Thyroid gland (tissue), 4 donors: Measurements from ENCODE around the gene NLRP11.

ENCODE experiments used
- POLR2A ChIP-seq, 2 donors: fragments of 450-650 bp; IDR thresholded peaks; one replicate each; pipeline ENCODE4 v1.6.1; 2017; ENCODE audit warnings: antibody characterized with exemption in 2 of 2, mild to moderate bottlenecking in 2 of 2, moderate library complexity in 1 of 2
- TF ChIP-seq, protein P1 (sequence below), 6 experiments: fragments of 200-600 bp in 3 of 6; fragments of 450-650 bp in 3 of 6; sonication (generic) in 3 of 6; IDR thresholded peaks; one replicate each; pipeline ENCODE4 v1.5.1; 2016 to 2019; ENCODE audit warnings: antibody characterized with exemption in 6 of 6, mild to moderate bottlenecking in 2 of 6, inconsistent platforms in 1 of 6, moderate library complexity in 1 of 6

DNA sequence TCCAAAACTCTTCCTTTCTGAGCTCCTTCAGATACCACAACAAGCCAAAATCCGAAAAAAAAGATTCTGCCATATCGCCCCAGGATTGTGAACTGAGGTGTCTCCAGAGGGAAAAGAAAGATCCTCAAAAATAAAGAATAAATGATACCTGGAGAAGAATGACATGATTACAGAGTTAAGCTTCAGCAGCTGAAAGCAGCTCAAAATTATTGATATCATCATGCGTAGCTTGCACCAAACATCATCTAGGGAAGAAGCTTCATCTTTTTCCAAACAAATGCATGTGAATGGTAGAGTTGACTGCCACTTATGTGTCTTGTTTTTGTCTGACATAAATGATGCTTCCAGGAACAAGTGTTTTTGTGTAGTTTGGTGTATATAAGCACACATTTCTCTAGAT lies 93.5 kb downstream of the NLRP11 start, which contains the start of gene NLRP9:
- TF ChIP-seq, protein P1, sequence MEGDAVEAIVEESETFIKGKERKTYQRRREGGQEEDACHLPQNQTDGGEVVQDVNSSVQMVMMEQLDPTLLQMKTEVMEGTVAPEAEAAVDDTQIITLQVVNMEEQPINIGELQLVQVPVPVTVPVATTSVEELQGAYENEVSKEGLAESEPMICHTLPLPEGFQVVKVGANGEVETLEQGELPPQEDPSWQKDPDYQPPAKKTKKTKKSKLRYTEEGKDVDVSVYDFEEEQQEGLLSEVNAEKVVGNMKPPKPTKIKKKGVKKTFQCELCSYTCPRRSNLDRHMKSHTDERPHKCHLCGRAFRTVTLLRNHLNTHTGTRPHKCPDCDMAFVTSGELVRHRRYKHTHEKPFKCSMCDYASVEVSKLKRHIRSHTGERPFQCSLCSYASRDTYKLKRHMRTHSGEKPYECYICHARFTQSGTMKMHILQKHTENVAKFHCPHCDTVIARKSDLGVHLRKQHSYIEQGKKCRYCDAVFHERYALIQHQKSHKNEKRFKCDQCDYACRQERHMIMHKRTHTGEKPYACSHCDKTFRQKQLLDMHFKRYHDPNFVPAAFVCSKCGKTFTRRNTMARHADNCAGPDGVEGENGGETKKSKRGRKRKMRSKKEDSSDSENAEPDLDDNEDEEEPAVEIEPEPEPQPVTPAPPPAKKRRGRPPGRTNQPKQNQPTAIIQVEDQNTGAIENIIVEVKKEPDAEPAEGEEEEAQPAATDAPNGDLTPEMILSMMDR (IDR thresholded peaks at IDR 0.05) = no peak
- TF ChIP-seq POLR2A (IDR thresholded peaks at IDR 0.05) = no peak
